BJ (cell line): ENCODE measurements around the gene YARS1. TPM values are rescaled to one million over a fixed set of nuclear protein-coding genes. Genes with fewer than 3 reads are reported as not detected.

Experiments
- CTCF ChIA-PET: fragments of 350-600 bp; formaldehyde crosslinking; extraction: SDS; loops from one replicate; lab custom pipeline; 2021; ENCODE audit warnings: antibody characterized with exemption, inconsistent platforms; lab: Yijun Ruan, JAX
- POLR2A ChIA-PET: fragments of 300-600 bp; sonication (Branson Sonifier 250); formaldehyde crosslinking; extraction: SDS; loops from one replicate; lab custom pipeline; 2021; ENCODE audit warnings: antibody characterized with exemption; lab: Charles Lee
- DNase-seq: peaks from one replicate; pipeline ENCODE4 v3.0.0-alpha.2; 2011; ENCODE audit warnings: low read depth
- H3K27me3 ChIP-seq: 2 replicates; pipeline ENCODE4 v1.6.0; 2011; ENCODE audit warnings: low read length; ENCODE audit not compliant: control insufficient read depth, insufficient read depth
- H3K36me3 ChIP-seq: 2 replicates; pipeline ENCODE4 v1.5.1; 2011; ENCODE audit warnings: low read length; ENCODE audit not compliant: control insufficient read depth, insufficient read depth
- H3K4me3 ChIP-seq: 2 replicates; pipeline ENCODE4 v1.5.1; 2011; ENCODE audit warnings: low read depth, mild to moderate bottlenecking, control low read depth, low read length
- polyA plus RNA-seq: library from polyadenylated mRNA; depleted of rRNA; stranded (reverse); fragments of >200 nt; gene quantifications from 2 replicates; pipeline ENCODE4 v1.2.3, GENCODE V29; 2011
- TF ChIP-seq, protein P1 (sequence below): IDR thresholded peaks from 2 replicates; pipeline ENCODE4 v1.5.1; 2011; ENCODE audit warnings: low read depth, mild to moderate bottlenecking, control low read depth, inconsistent platforms, low read length, moderate library complexity; ENCODE audit not compliant: insufficient read depth

The YARS1 gene
- polyA plus RNA-seq, 1 experiment = 75.3 TPM

DNA sequence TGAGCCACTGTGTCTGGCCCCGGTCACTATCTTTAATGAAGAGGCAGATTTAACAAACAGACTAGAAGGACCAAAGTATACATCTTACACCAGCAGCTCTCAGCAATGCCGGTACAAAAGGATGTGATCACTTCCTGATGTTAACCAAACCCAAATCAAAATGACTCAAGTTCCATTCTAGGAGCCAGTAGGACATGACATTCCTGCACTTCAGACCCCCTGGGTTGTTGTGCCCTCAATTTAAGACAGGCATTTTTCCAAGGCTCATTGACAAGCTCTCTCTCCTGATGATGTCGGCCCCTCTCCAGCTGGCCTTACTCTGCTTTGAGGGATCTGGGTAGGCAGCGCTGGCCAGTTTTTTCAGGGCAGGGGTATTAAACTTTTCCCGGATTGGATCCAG is 35.1 kb downstream of the YARS1 start:
- DNase-seq = no peak
- CTCF ChIA-PET = interaction anchor here (1.6 to 4.2 kb wide), 2 partner anchors 9 to 70 kb away, joined by 6 to 24 read pairs; no protein-coding TSS in a partner anchor

DNA sequence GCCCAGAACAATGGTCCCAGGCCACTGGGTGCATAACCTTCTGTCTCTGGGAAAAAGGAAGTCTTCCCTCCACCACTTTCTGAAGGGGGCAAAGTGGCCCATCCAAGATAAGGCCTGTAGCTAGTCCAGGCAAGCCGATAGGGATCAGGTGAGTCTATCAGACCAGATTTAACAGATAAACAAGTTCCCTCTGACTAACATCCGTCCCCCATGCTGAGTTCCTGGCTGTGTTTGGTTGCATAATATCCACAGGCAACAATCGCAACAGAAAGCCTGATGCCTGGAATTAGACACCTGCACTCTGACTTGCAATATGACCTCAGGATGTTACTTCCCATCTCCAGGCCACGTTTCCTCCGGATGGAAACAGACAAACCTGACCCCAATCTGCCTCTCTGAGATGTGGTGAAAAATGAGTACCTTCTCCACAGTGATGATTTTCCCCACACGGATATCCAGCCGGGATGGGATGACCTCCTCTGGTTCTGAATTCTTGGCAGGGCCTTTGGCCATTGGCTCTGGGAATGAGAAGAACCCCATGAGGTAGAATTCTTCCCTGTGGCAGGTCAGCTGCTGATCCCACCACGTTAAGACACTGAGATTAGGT is 36.4 kb downstream of the YARS1 start:
- Histone ChIP-seq H3K4me3 (no peak overlapping the region), H3K27me3 (no peaks in the 10 kb centered on the region), H3K36me3 (peaks cover 41% of the 10 kb centered on the region)
- ChIA-PET POLR2A (no interaction called here), CTCF (interaction anchor here (0.7 to 4.2 kb wide), 4 partner anchors 7 to 260 kb away, joined by 3 to 24 read pairs (median 4); no protein-coding TSS in a partner anchor)
- no peak for DNase-seq
- TF ChIP-seq, protein P1, sequence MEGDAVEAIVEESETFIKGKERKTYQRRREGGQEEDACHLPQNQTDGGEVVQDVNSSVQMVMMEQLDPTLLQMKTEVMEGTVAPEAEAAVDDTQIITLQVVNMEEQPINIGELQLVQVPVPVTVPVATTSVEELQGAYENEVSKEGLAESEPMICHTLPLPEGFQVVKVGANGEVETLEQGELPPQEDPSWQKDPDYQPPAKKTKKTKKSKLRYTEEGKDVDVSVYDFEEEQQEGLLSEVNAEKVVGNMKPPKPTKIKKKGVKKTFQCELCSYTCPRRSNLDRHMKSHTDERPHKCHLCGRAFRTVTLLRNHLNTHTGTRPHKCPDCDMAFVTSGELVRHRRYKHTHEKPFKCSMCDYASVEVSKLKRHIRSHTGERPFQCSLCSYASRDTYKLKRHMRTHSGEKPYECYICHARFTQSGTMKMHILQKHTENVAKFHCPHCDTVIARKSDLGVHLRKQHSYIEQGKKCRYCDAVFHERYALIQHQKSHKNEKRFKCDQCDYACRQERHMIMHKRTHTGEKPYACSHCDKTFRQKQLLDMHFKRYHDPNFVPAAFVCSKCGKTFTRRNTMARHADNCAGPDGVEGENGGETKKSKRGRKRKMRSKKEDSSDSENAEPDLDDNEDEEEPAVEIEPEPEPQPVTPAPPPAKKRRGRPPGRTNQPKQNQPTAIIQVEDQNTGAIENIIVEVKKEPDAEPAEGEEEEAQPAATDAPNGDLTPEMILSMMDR = no peak

More for the DNA sequence above, 35.1 kb downstream of the YARS1 start:
- Histone ChIP-seq H3K27me3 (no peaks in the 10 kb centered on the region), H3K36me3 (peaks cover 46% of the 10 kb centered on the region), H3K4me3 (no peak overlapping the region)
- TF ChIP-seq, protein P1 = no peak
- POLR2A ChIA-PET = no interaction called here

DNA sequence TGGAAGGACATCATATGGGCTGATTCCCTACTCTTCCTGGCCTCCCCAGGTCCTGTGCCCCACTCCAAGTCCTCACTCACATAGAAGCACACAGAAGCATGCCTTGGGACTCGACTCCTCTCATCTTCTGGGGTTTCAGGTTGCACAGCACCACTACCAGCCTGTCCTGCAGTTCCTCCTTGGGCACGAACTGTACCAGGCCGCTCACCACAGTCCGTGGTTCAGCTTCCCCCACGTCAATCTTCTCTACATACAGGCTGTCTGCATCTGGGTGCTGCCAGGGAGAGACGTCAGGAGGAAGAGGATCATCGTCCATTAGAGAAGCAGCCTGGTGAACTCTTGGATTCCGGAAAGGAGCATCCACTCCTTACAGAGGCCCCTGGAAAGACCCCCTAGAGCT is 37.2 kb downstream of the YARS1 start:
- Histone ChIP-seq H3K36me3 (peaks cover 46% of the 10 kb centered on the region), H3K4me3 (no peak overlapping the region), H3K27me3 (no peaks in the 10 kb centered on the region)
- DNase-seq = no peak
- ChIA-PET POLR2A (no interaction called here), CTCF (interaction anchor here (1.1 to 1.6 kb wide), 2 partner anchors 68 to 259 kb away, joined by 3 to 4 read pairs; no protein-coding TSS in a partner anchor)
- TF ChIP-seq, protein P1 = no peak

DNA sequence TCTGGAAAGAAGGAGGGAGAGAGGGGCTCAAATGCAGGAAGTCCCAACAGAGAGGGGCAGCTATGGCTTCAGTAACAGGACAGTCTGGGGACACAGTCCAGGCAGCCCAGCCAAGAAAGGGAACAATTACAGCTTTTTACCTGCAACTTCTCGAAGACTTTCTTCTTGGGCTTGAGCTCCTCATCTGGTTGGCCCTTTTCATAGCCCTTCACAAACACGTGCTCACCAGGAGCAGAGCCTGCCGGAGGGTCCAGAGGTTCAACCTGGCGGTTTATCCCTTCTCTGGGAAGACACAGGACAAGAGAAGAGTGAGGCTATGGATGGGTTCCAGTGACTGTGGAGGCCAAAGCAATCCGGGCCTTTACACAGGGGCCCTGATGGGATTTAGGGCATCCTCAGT is 37.9 kb downstream of the YARS1 start:
- POLR2A ChIA-PET = no interaction called here

DNA sequence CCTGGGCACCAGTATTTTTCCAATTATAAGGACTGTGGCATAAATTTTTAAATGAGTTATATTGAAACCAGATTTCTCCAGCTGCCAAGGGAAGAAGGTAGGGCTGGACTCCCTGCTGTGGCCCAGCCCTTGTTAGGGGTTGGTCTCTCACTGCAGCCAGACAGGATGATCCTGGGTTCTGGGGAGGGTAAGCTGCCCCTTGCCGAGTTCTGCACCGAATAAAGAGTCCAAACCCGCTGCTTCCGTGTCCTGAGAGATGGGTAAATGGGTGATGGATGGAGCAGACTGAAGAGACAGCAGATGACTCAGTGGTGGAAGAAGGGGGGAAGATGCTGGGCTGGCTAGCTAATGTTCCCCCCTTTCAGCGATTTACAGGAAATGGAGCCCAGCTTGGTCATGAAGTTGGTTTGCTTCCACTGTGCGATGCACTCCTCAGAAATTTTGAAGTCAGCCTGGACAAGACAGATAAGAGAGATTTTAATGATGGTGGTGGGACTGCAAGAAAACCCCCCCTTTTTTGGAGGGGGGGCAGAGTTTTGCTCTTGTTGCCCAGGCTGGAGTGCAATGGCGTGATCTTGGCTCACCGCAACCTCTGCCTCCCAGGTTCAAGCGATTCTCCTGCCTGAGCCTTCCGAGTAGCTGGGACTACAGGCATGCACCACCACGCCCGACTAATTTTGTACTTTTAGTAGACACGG is 41.4 kb downstream of the YARS1 start:
- no peak for DNase-seq
- no peaks in the 10 kb centered on the region for H3K27me3 ChIP-seq
- POLR2A ChIA-PET = no interaction called here
- TF ChIP-seq, protein P1 = no peak
- peaks cover 39% of the 10 kb centered on the region for H3K36me3 ChIP-seq
- H3K4me3 ChIP-seq = no peak overlapping the region
- CTCF ChIA-PET = interaction anchor here (0.7 to 6.5 kb wide), 8 partner anchors 8 to 255 kb away, joined by 3 to 104 read pairs (median 3); no protein-coding TSS in a partner anchor

More for the DNA sequence above, 37.9 kb downstream of the YARS1 start:
- DNase-seq = no peak
- peaks cover 45% of the 10 kb centered on the region for H3K36me3 ChIP-seq
- CTCF ChIA-PET = no interaction called here
- H3K27me3 ChIP-seq = no peaks in the 10 kb centered on the region
- TF ChIP-seq, protein P1 = no peak
- no peak overlapping the region for H3K4me3 ChIP-seq
